Measurements from ENCODE around the gene AMHR2.
"Not testable (repeated sequence)": the region's sequence is repeated elsewhere in the genome, so short reads cannot be mapped to it uniquely, and the experiment has no call there.

Gene AMHR2

DNA sequence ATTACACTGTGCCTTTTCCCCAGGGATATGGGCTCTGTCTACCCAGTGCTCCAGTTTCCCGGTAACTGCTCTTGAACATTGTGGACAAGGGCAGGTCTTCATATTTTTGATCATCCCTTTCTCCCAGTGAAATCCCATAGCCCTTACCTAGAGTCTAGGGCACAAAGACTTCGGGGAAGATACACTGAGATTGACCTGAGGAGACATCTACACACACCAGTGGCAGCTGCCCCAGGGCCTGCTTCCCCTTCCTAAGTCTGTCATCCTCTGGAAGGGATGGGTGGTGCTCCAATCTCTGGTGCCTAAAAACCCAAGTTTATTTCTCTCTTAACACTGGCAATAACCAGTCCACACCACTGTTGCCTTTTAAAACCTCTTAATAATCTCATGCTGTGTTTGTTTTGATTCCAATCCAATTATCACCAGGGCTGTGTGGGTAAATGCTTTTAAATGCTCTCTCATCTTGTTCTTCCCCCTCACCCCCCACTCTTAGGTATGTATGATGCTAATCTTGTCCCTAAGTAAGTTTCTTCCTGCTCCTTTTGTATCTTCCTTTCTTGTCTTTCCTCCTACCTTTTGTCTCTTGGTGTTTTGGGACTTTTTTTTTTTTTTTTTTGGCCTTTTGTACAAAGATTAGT, 7.8 kb upstream of the AMHR2 start:
- DNase-seq: not testable (repeated sequence)

DNA sequence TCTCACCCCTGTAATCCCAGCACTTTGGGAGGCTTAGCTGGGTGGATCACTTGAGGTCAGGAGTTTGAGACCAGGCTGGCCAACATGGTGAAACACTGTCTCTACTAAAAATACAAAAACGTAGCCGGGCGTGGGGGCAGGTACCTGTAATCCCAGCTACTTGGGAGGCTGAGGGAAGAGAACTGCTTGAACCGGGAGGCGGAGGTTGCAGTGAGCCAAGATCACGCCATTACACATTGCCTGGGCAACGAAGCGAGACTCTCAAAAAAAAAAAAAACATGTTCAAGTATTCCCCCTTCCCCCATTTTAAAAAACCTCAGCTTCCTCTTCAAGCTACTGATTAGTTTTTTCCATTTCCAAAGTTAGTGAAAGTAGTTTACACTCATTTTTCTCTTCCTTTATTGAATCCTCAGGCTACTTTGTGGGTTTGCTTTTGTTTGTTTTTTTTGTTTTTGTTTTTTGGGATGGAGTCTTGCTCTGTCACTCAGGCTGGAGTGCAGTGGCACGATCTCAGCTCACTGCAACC, 6.3 kb upstream of the AMHR2 start:
- not testable (repeated sequence) for DNase-seq

GRCh38 chr12:53418221-53418620, 5.4 kb upstream of the AMHR2 start:
- no peak for DNase-seq

DNA sequence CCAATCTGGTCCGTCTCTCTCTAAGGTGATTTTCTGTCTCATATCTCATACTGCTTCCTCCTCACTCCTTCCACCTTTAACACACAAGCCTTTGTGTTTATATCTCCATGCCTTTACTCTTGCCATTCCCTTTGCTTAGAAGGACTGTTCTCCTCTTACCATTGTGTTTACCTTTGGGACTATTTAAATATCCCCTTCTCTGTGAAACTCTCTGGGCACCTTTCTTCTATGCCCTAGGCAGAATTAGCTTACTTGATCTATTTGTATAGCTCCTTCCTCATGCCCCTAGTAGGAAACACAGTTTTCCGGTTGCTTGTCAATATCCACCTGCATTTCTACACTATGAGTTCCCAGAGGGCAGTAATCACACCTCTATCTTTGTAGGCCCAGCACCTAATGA, 3.9 kb upstream of the AMHR2 start:
- no peak for DNase-seq

GRCh38 chr12:53422247-53422646, 1.4 kb upstream of the AMHR2 start:
- DNase-seq: not testable (repeated sequence)

DNA sequence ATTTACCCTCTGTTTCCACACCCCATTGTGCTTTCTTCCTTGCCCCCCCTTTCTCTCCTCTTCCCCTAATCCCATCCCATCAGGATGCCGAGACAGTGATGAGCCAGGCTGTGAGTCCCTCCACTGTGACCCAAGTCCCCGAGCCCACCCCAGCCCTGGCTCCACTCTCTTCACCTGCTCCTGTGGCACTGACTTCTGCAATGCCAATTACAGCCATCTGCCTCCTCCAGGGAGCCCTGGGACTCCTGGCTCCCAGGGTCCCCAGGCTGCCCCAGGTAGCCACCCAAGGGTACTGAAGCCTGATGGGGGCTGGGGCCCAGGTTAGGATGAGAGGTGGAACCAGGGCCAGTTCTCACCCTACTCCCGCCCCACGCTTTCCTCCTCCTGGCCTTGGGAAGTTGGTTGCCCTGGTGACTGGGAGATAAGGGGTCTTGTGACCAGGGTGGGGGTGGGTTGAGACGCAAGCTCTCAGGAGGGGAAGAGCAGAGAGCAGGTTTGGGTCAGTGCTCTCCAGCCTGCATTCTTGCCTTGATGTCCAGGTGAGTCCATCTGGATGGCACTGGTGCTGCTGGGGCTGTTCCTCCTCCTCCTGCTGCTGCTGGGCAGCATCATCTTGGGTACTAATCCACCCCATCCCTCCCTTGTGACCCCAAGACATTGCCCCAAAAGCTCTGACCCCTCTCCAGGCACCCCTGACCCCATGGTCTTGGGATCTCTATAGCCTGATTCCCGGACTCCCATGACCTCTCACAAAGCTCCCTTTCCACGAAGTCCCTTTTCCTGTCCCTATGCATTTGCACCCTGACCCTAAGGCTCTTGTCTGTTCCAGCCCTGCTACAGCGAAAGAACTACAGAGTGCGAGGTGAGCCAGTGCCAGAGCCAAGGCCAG, 1.2 kb downstream of the AMHR2 start:
- DNase-seq: no peak

DNA sequence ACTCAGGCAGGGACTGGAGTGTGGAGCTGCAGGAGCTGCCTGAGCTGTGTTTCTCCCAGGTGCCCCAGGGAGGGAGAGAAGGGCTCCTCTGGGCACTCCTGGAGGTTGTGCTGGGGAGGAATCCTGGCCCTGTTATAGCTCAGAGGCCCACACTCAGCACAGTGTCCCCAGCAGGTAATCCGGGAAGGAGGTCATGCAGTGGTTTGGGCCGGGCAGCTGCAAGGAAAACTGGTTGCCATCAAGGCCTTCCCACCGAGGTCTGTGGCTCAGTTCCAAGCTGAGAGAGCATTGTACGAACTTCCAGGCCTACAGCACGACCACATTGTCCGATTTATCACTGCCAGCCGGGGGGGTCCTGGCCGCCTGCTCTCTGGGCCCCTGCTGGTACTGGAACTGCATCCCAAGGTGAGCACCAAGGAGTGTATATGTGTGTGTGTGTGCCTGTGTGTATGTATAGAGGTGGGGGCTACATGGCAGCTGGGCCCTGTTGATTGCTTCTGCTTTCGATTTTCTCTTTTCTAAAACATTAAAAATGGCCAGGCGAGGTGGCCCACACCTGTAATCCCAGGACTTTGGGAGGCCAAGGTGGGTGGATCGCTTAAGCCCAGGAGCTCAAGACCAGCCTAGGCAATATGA, 2.0 kb downstream of the AMHR2 start:
- no peak for DNase-seq

DNA sequence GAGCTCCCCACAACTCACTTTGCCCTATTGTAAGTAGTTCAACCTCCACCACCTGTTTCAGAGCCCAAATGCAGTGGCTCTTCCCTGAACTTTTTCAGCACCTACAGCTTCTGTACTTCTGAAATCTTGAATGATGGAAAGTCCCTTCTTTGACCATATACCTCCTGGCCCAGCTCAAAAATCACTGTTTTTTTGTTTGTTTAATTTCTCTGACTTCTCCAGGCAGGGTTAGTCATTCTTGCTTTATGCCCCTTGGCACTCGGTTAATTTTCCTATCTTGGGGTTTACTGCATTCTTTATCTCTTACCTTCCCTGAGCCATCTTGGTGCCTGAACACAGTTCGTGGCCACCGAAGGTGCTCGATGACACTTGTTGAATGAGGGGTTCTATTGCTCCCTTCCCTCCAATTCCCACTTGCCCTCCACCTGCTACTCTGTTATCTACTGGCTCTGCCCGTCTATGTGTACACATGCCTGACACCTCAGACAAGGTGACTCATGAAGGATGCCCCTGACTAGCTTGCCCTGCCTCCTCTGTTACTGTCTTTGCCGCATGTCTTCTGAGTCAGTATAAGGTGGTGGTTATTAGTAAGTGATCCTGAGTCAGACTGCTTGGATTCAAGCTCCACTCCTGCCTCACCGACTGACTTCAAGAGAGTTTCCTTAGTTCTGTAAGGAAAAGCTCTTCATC, 4.4 kb downstream of the AMHR2 start:
- no peak for DNase-seq

DNA sequence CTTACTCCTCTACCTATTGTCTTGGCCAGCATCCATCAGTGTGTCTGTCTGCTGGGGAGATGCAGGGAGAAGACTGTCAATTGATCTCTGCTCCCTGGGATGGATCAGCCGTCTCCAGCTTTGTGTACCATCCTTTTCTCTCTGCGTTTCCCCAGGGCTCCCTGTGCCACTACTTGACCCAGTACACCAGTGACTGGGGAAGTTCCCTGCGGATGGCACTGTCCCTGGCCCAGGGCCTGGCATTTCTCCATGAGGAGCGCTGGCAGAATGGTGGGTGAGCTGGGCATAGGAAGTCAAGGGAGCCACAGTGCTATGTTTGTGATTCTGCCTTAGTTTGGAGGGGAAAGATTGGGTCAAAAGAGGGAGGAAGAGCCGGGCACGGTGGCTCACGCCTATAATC, 5.1 kb downstream of the AMHR2 start:
- DNase-seq: no peak

DNA sequence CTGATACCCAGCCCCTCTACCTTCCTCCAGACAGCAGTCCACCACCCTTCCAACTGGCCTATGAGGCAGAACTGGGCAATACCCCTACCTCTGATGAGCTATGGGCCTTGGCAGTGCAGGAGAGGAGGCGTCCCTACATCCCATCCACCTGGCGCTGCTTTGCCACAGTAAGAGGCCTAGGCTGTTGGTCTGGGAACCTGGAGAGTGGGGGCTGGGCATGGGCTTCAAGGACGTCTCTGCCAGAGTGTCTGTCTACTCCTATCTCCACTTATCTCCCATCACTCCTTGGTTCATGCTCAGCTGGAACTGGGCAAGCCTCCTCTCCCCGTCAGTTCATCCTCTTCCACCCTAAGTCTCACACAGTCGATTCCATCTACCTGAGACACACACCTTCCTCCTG, 6.5 kb downstream of the AMHR2 start:
- DNase-seq: no peak

GRCh38 chr12:53431187-53431586, 7.5 kb downstream of the AMHR2 start:
- no peak for DNase-seq

DNA sequence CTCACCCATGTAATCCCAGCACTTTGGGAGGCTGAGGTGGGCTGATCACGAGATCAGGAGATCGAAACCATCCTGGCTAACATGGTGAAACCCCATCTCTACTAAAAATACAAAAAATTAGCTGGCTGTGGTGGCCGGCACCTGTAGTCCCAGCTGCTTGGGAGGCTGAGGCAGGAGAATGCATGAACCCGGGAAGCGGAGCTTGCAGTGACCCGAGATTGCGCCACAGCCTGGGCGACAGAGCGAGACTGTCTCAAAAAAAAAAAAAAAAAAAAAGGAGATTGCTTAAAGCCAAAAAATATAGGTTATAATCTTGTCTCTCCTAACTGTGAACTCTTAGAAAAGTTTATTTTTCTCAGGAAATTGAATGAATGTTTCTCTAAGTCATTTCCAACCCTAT, 11.7 kb downstream of the AMHR2 start:
- not testable (repeated sequence) for DNase-seq

GRCh38 chr12:53439582-53439981, 15.9 kb downstream of the AMHR2 start:
- DNase-seq: not testable (repeated sequence)

GRCh38 chr12:53441040-53441833, 17.6 kb downstream of the AMHR2 start, which contains the start of gene PRR13:
Gene PRR13 (plus strand): TSS chr12:53441734. CDS start chr12:53442715, 981 bp downstream.
- peak; percentile 99 for DNase-seq

GRCh38 chr12:53443955-53444354, 20.3 kb downstream of the AMHR2 start:
- DNase-seq: no peak

DNA sequence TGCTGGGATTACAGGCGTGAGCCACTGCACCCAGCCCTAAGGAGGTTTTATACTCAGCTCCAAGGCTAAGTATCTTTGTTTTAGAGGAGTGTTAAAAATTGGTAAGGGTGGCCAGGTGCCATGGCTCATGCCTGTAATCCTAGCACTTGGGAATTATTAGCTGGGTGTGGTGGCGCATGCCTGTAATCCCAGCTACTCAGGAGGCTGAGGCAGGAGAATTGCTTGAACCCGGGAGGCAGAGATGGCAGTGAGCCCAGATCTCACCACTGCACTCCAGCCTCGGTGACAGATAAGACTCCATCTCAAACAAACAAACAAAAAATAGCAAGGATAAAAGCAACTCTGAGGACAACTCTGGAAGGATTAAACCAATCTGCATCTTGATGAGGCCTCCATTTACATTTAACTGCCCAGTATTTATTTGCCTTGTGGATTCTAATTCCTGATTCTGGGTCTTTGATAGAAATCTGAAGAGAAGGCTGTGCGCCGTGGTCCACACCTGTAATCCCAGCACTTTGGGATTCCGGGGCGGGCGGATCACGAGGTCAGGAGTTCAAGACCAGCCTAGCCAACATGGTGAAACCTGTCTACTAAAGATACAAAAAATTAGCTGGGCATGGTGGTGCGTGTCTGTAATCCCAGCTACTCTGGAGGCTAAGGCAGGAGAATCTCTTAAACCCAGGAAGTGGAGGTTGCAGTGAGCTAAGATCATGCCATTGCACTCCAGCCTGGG, 21.1 kb downstream of the AMHR2 start:
- not testable (repeated sequence) for DNase-seq

DNA sequence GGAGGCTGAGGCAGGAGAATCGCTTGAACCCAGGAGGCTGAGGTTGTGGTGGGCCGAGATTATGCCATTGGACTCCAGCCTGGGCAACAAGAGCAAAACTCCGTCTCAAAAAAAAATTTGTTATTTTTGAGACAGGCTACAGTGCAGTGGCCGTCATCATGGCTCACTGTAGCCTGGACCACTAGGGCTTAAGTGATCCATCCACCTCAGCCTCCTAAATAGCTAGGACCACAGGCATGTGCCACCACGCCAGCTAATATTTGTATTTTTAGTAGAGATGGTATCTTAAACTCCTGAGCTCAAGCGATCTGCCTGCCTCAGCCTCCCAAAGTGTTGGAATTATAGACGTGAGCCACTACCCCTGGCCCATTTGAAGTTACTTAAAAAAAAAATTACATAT, 27.3 kb downstream of the AMHR2 start:
- DNase-seq: no peak

- peak; percentile 96 for DNase-seq
Measured at GRCh38 chr12:53451661-53452158, 28.1 kb downstream of the AMHR2 start, which contains the start of gene PCBP2. Gene PCBP2 (plus strand): TSS chr12:53452102. CDS start chr12:53454801, 2,699 bp downstream.

DNA sequence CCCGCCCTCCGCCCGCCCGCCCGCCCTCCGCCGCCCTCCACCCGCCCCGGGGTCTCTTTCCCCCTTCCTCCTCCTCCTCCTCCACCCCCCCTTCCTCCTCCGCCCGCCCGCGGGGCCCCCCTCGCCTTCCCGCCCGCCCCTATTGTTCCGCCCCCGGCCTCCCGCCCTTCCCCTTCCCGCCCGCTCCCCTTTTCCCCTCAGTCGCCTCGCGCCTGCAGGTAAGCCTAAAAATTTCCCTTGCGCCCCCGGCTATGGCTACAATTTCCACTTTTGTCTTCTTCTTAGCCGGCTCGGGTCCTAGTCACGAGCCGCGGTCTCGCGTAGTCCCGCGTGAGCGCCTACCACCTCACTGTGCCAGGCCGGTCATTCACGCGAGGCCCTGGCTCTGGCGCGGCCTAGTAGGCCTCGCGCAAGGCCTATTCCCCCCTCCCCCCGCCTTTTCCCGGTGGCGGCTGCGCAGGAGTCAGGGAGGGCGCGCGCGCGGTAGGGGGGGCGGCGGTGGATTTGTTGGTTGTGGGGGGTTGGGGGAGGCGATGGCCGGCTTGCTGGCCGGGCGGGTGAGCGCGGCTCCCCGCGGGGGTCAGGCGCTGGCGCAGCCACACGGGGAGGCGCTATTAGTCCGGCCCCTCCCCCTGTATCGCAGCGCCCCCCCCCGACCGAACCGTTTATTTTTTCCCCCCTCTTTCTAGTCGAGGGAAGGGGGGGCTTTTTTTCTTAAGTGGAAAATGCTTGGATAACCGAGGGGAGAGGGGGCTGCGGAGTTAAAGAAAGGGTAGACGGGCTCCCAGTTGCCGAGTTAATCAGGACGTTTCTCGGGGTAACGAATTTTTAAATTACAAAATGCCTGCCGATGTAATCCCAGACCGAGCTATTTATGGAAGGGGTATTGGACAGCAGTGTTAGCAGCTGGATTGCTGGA, 28.8 kb downstream of the AMHR2 start:
- peak; percentile 75 for DNase-seq

Data from activated CD4-positive, alpha-beta T cell treated with anti-CD3 and anti-CD28 coated beads, Interleukin-2, amount 50 U/mL, for 1 hour (primary cell).